ENCODE data around the gene MRPL23. TPM values are rescaled to one million over a fixed set of nuclear protein-coding genes. Genes with fewer than 3 reads are reported as not detected.
"Not testable (repeated sequence)": the region's sequence is repeated elsewhere in the genome, so short reads cannot be mapped to it uniquely, and the experiment has no call there.

The MRPL23 gene
- total and polyA plus RNA-seq, 2 of the 13 experiments (the other 11 are each of a cell fraction or from before 2014, with no cell fraction given): 67.8 to 123 TPM

- BruUV-seq (replicated peaks); H3K27ac ChIP-seq (ENCODE audit: extremely low read length, insufficient read depth, low read length); POLR2A ChIA-PET; ATAC-seq; CTCF ChIA-PET (ENCODE audit: low intra/inter-chr PET ratio, low total read pairs); DNase-seq (ENCODE audit: low spot score); H3K4me2 ChIP-seq (ENCODE audit: low read depth, low read length); in situ Hi-C loops (cut with HindIII; ENCODE audit: extremely low pct_ligation_motif_present, low pct_unique_long_range_greater_than_20kb); H3K4me3 ChIP-seq (replicated peaks in 1 of 3; ENCODE audit: insufficient read depth in 1 of 3, low read depth in 2 of 3, low read length in 3 of 3); intact Hi-C loops (cut with micrococcal nuclease; ENCODE audit: unreplicated experiment); H3K9ac ChIP-seq (ENCODE audit: insufficient read depth, low read depth, low read length); H3K79me2 ChIP-seq (ENCODE audit: insufficient read depth, low read length); H2AFZ ChIP-seq (ENCODE audit: low read length); H3K4me1 ChIP-seq (ENCODE audit: insufficient read depth, low read length); H3K36me3 ChIP-seq (replicated peaks in 1 of 2; ENCODE audit: control insufficient read depth in 1 of 2, insufficient read depth in 2 of 2, low read length in 2 of 2); H3K9me3 ChIP-seq (ENCODE audit: low read length); H4K20me1 ChIP-seq (ENCODE audit: insufficient read depth, low read length): not testable (repeated sequence)
- FAIRE-seq: peak; percentile 69
- H3K27me3 ChIP-seq (ENCODE audit: control insufficient read depth in 1 of 2, insufficient read depth in 2 of 2, low read length in 2 of 2): peaks cover 13 to 51% of the 10 kb centered on the region in 2 experiments
- 67% methylated on average over 1 of the region's 1 CpG for WGBS (ENCODE audit: low lambda C conversion rate)
- TF ChIP-seq ZNF646 (CRISPR knock-in tag; IDR thresholded peaks at IDR 0.05): peak; percentile 70
Observed at GRCh38 chr11:1939788-1940187, 7.3 kb upstream of the MRPL23 start.

Measured in HepG2 (cell line).